ENCODE results near the gene ST13. TPM values are rescaled to one million over a fixed set of nuclear protein-coding genes. Genes with fewer than 3 reads are reported as not detected.

The ST13 gene
- total and polyA plus RNA-seq, 8 donors = 30.4 to 142 (median 95.7) TPM

- TF ChIP-seq CTCF (IDR thresholded peaks at IDR 0.05) = peak in 1 of 4 donors; percentile 16
- ATAC-seq (peak; percentile 97 to 99 (median 98)), DNase-seq (peak; percentile 87 to 96 (median 90)), FAIRE-seq (no peak)
- 0 to 1% methylated on average over 49 to 61 of the region's 61 CpGs for WGBS, 2 donors
- Histone ChIP-seq H3K36me3 (no peaks in the 10 kb centered on the region), H3K4me3 (peak within 1 kb of the TSS; percentile 85 to 99 (median 93)), H3K4me1 (peaks cover 0 to 10% (median 6%) of the 10 kb centered on the region in 3 donors), H3K27ac (peak within 1 kb of the TSS in 3 of 4 donors; percentile 19 to 54 (median 49)), H3K9me3 (no peaks in the 10 kb centered on the region), H3K27me3 (no peaks in the 10 kb centered on the region)
- intact Hi-C loops (cut with DNase I) = no loop called here
Measured at GRCh38 chr22:40818747-40819598, 37.5 kb downstream of the ST13 start, which contains the start of gene SLC25A17. SLC25A17 (minus strand) TSS chr22:40819346; CDS start chr22:40819248, 98 bp downstream.

DNA sequence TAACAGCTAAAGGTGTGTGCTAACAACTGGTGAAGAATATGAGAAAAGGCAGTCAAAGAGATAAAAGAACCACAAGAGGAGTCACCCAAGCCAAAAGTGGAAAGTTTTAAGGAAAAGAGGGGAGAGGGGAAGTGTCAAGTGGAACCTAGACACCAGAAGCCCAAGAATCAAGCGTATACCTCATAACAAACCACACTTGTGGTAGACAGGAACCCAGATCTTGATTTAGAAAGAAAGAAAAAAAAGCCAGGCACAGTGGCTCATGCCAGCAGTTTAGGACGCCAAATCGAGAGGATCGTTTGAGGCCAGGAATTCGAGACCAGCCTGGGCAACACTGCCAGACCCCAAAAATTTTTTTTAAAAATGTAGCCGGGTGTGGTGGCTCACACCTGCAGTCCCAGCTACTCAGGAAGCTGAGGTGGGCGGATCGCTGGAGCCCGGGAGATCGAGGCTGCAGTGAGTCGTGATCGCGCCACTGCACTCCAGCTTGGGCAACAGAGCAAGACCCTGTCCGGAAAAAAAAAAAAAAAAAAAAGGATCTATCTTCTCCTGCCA is 38.2 kb downstream of the ST13 start:
- Histone ChIP-seq H3K4me3 (peak overlapping the region; percentile 85 to 99 (median 93)), H3K36me3 (no peaks in the 10 kb centered on the region), H3K27ac (no peak overlapping the region), H3K9me3 (no peaks in the 10 kb centered on the region), H3K27me3 (no peaks in the 10 kb centered on the region), H3K4me1 (peaks cover 0 to 10% (median 6%) of the 10 kb centered on the region in 3 donors)
- intact Hi-C loops (cut with DNase I) = no loop called here
- 33 to 37% methylated on average over 14 of the region's 14 CpGs for WGBS, 2 donors
- no peak for TF ChIP-seq CTCF (IDR thresholded peaks at IDR 0.05)
- ATAC-seq (no peak), DNase-seq (no peak), FAIRE-seq (no peak)

GRCh38 chr22:40817737-40818136 is 38.7 kb downstream of the ST13 start:
- FAIRE-seq = no peak
- Histone ChIP-seq H3K27ac (no peak overlapping the region), H3K9me3 (no peaks in the 10 kb centered on the region), H3K4me3 (no peak overlapping the region), H3K4me1 (peaks cover 0 to 10% (median 6%) of the 10 kb centered on the region in 3 donors), H3K27me3 (no peaks in the 10 kb centered on the region), H3K36me3 (no peaks in the 10 kb centered on the region)
- 89 to 93% methylated on average over 4 of the region's 4 CpGs for WGBS, 2 donors
- intact Hi-C loops (cut with DNase I) = no loop called here
- ATAC-seq = no peak
- no peak for TF ChIP-seq CTCF (IDR thresholded peaks at IDR 0.05)
- DNase-seq = no peak

- intact Hi-C loops (cut with DNase I) = no loop called here
- no peaks in the 10 kb centered on the region for H3K36me3 ChIP-seq
- TF ChIP-seq CTCF (IDR thresholded peaks at IDR 0.05) = no peak
- H3K4me3 ChIP-seq = no peak overlapping the region
- no peaks in the 10 kb centered on the region for H3K27me3 ChIP-seq
- peaks cover 0 to 10% (median 0%) of the 10 kb centered on the region in 3 donors for H3K4me1 ChIP-seq
- H3K9me3 ChIP-seq = no peaks in the 10 kb centered on the region
- no peak overlapping the region for H3K27ac ChIP-seq
- FAIRE-seq (no peak), DNase-seq (no peak), ATAC-seq (no peak)
Measured at GRCh38 chr22:40813912-40814315, 42.5 kb downstream of the ST13 start.

Measured in pancreas (tissue), 10 donors.